A673 (cell line): ENCODE results near the gene C1orf159.

ENCODE experiments used
- CTCF ChIP-seq: fragments of 300-800, 200-600 bp; sonication (generic); conservative IDR thresholded peaks from 2 replicates; pipeline ENCODE4 v1.5.1; 2017; ENCODE audit warnings: low read depth, mild to moderate bottlenecking, antibody characterized with exemption, low read length, moderate library complexity, mixed read lengths
- EZH2 ChIP-seq: fragments of 200-600 bp; sonication (generic); IDR thresholded peaks from 2 replicates; pipeline ENCODE4 v1.6.1; 2017; ENCODE audit warnings: borderline replicate concordance, low read depth, mild to moderate bottlenecking, mixed read lengths, antibody characterized with exemption, low read length; ENCODE audit not compliant: poor library complexity, severe bottlenecking

- no peak for TF ChIP-seq CTCF
- no peak for TF ChIP-seq EZH2
Measured at GRCh38 chr1:1082239-1082775, 33.6 kb downstream of the C1orf159 start.
